ENCODE results near the gene GNA12.

GRCh38 chr7:2738766-2739549 is 105.2 kb downstream of the GNA12 start:
- no peak for TF ChIP-seq EZH2 (IDR thresholded peaks at IDR 0.05; ENCODE audit: insufficient read depth, poor library complexity, severe bottlenecking)
- no peak for TF ChIP-seq EZH2phosphoT487 (IDR thresholded peaks at IDR 0.05; ENCODE audit: insufficient read depth, low read depth)

Measured in GM23248 (cell line).